Activated CD4-positive, alpha-beta T cell treated with anti-CD3 and anti-CD28 coated beads, Interleukin-2, amount 10 ng/mL, durations not matched to agents 7 days and 5 days (primary cell): ENCODE data around the gene MAGEF1. TPM values are rescaled to one million over a fixed set of nuclear protein-coding genes. Genes with fewer than 3 reads are reported as not detected.

Experiments used
- CTCF ChIA-PET: fragments of 350-600 bp; sonication (Branson Sonifier 250); formaldehyde crosslinking; loops from one replicate; lab custom pipeline; 2021; ENCODE audit warnings: antibody characterized with exemption; lab: Charles Lee
- POLR2A ChIA-PET: fragments of 350-600 bp; sonication (Branson Sonifier 250); formaldehyde crosslinking; loops from one replicate; lab custom pipeline; 2021; ENCODE audit warnings: antibody characterized with exemption; lab: Charles Lee
- DNase-seq: peaks from one replicate; pipeline ENCODE4 v3.0.0-alpha.2; 2020
- H3K27ac Mint-ChIP-seq: one replicate; pipeline ENCODE4 v1.8.0; 2021; ENCODE audit warnings: mild to moderate bottlenecking, moderate library complexity, mixed read lengths
- H3K27me3 Mint-ChIP-seq: one replicate; pipeline ENCODE4 v1.8.0; 2021; ENCODE audit warnings: mixed read lengths
- H3K36me3 Mint-ChIP-seq: one replicate; pipeline ENCODE4 v1.8.0; 2021; ENCODE audit warnings: low read depth, mixed read lengths
- H3K4me1 Mint-ChIP-seq: one replicate; pipeline ENCODE4 v1.8.0; 2021; ENCODE audit warnings: mixed read lengths
- H3K4me3 Mint-ChIP-seq: one replicate; pipeline ENCODE4 v1.8.0; 2021; ENCODE audit warnings: mild to moderate bottlenecking, moderate library complexity, mixed read lengths
- H3K9me3 Mint-ChIP-seq: one replicate; pipeline ENCODE4 v1.8.0; 2021; ENCODE audit warnings: mixed read lengths
- total RNA-seq, 2 experiments: library from RNA; stranded (reverse); gene quantifications; one replicate each; pipeline ENCODE4 v1.2.3, GENCODE V29; 2021

MAGEF1 gene
- total RNA-seq, 2 experiments from 2014 or later: 5.0 to 6.1 TPM

- DNase-seq: no peak
- ChIA-PET POLR2A (no interaction called here), CTCF (no interaction called here)
- Mint-ChIP-seq H3K4me1 (no peaks in the 10 kb centered on the region), H3K4me3 (no peak overlapping the region), H3K9me3 (no peaks in the 10 kb centered on the region), H3K27me3 (peaks cover 15% of the 10 kb centered on the region), H3K27ac (no peak overlapping the region), H3K36me3 (no peaks in the 10 kb centered on the region)
These were observed 34.2 kb downstream of the MAGEF1 start for GRCh38 chr3:184677344-184678316.

- no peak for DNase-seq
- ChIA-PET POLR2A (no interaction called here), CTCF (interaction anchor here (0.6 kb wide), 1 partner anchor 764 kb away, joined by 3 read pairs; no protein-coding TSS in a partner anchor)
- Mint-ChIP-seq H3K4me1 (no peaks in the 10 kb centered on the region), H3K27me3 (peaks cover 15% of the 10 kb centered on the region), H3K27ac (no peak overlapping the region), H3K4me3 (no peak overlapping the region), H3K36me3 (no peaks in the 10 kb centered on the region), H3K9me3 (no peaks in the 10 kb centered on the region)
These were observed 34.9 kb downstream of the MAGEF1 start for GRCh38 chr3:184676927-184677326.

GRCh38 chr3:184674626-184675025 lies 37.2 kb downstream of the MAGEF1 start:
- Mint-ChIP-seq H3K4me1 (no peaks in the 10 kb centered on the region), H3K27ac (no peak overlapping the region), H3K9me3 (no peaks in the 10 kb centered on the region), H3K4me3 (no peak overlapping the region), H3K27me3 (peaks cover 15% of the 10 kb centered on the region), H3K36me3 (no peaks in the 10 kb centered on the region)
- ChIA-PET POLR2A (interaction anchor here (0.6 kb wide), 1 partner anchor 221 kb away, joined by 3 read pairs; no protein-coding TSS in a partner anchor), CTCF (interaction anchor here (1.1 to 1.6 kb wide), 2 partner anchors 25 to 38 kb away, joined by 3 read pairs; no protein-coding TSS in a partner anchor)
- DNase-seq: no peak

GRCh38 chr3:184672977-184673870 lies 38.6 kb downstream of the MAGEF1 start:
- H3K9me3 Mint-ChIP-seq: no peaks in the 10 kb centered on the region
- no peak for DNase-seq
- H3K27me3 Mint-ChIP-seq: peaks cover 15% of the 10 kb centered on the region
- no peak overlapping the region for H3K4me3 Mint-ChIP-seq
- H3K36me3 Mint-ChIP-seq: no peaks in the 10 kb centered on the region
- no peak overlapping the region for H3K27ac Mint-ChIP-seq
- ChIA-PET CTCF (interaction anchor here (0.9 to 1.6 kb wide), 3 partner anchors 10 to 54 kb away, joined by 3 read pairs; no protein-coding TSS in a partner anchor), POLR2A (no interaction called here)
- H3K4me1 Mint-ChIP-seq: no peaks in the 10 kb centered on the region

GRCh38 chr3:184672335-184672734 lies 39.5 kb downstream of the MAGEF1 start:
- ChIA-PET CTCF (interaction anchor here (0.9 to 2.0 kb wide), 2 partner anchors 10 to 111 kb away, joined by 3 to 5 read pairs; partner anchors contain the start of gene EPHB3), POLR2A (no interaction called here)
- DNase-seq: no peak
- Mint-ChIP-seq H3K27me3 (peaks cover 15% of the 10 kb centered on the region), H3K4me3 (no peak overlapping the region), H3K27ac (no peak overlapping the region), H3K4me1 (no peaks in the 10 kb centered on the region), H3K36me3 (no peaks in the 10 kb centered on the region), H3K9me3 (no peaks in the 10 kb centered on the region)

GRCh38 chr3:184670091-184670602 lies 41.7 kb downstream of the MAGEF1 start:
- Mint-ChIP-seq H3K9me3 (no peaks in the 10 kb centered on the region), H3K27ac (no peak overlapping the region), H3K27me3 (peaks cover 3% of the 10 kb centered on the region), H3K4me3 (no peak overlapping the region), H3K4me1 (no peaks in the 10 kb centered on the region), H3K36me3 (no peaks in the 10 kb centered on the region)
- ChIA-PET POLR2A (no interaction called here), CTCF (no interaction called here)
- no peak for DNase-seq

GRCh38 chr3:184669578-184669977 lies 42.3 kb downstream of the MAGEF1 start:
- H3K4me1 Mint-ChIP-seq: no peaks in the 10 kb centered on the region
- POLR2A ChIA-PET: no interaction called here

GRCh38 chr3:184666442-184666841 lies 45.4 kb downstream of the MAGEF1 start:
- no peaks in the 10 kb centered on the region for H3K9me3 Mint-ChIP-seq
- no peak for DNase-seq
- no peaks in the 10 kb centered on the region for H3K36me3 Mint-ChIP-seq
- ChIA-PET POLR2A (no interaction called here), CTCF (no interaction called here)
- no peaks in the 10 kb centered on the region for H3K4me1 Mint-ChIP-seq
- no peak overlapping the region for H3K4me3 Mint-ChIP-seq
- no peaks in the 10 kb centered on the region for H3K27me3 Mint-ChIP-seq
- H3K27ac Mint-ChIP-seq: no peak overlapping the region

More at GRCh38 chr3:184669578-184669977, 42.3 kb downstream of the MAGEF1 start:
- no peaks in the 10 kb centered on the region for H3K36me3 Mint-ChIP-seq
- no peaks in the 10 kb centered on the region for H3K9me3 Mint-ChIP-seq
- H3K27me3 Mint-ChIP-seq: no peaks in the 10 kb centered on the region
- no peak for DNase-seq
- no peak overlapping the region for H3K27ac Mint-ChIP-seq
- CTCF ChIA-PET: no interaction called here
- no peak overlapping the region for H3K4me3 Mint-ChIP-seq

- no peak for DNase-seq
- H3K4me1 Mint-ChIP-seq: no peaks in the 10 kb centered on the region
- H3K4me3 Mint-ChIP-seq: no peak overlapping the region
- ChIA-PET CTCF (interaction anchor here (0.6 kb wide), 1 partner anchor 561 kb away, joined by 4 read pairs; no protein-coding TSS in a partner anchor), POLR2A (no interaction called here)
- H3K27ac Mint-ChIP-seq: no peak overlapping the region
- H3K9me3 Mint-ChIP-seq: no peaks in the 10 kb centered on the region
- no peaks in the 10 kb centered on the region for H3K36me3 Mint-ChIP-seq
- H3K27me3 Mint-ChIP-seq: no peaks in the 10 kb centered on the region
These were observed 46.8 kb downstream of the MAGEF1 start for GRCh38 chr3:184665101-184665500.

- Mint-ChIP-seq H3K27ac (no peak overlapping the region), H3K4me3 (no peak overlapping the region), H3K9me3 (no peaks in the 10 kb centered on the region), H3K27me3 (no peaks in the 10 kb centered on the region), H3K36me3 (no peaks in the 10 kb centered on the region), H3K4me1 (no peaks in the 10 kb centered on the region)
- POLR2A ChIA-PET: no interaction called here
- CTCF ChIA-PET: no interaction called here
- no peak for DNase-seq
These were observed 48.1 kb downstream of the MAGEF1 start for GRCh38 chr3:184663756-184664155.

- no peaks in the 10 kb centered on the region for H3K27me3 Mint-ChIP-seq
- H3K4me1 Mint-ChIP-seq: no peaks in the 10 kb centered on the region
- POLR2A ChIA-PET: no interaction called here
- no peak overlapping the region for H3K27ac Mint-ChIP-seq
- CTCF ChIA-PET: interaction anchor here (1.2 kb wide), 1 partner anchor 9 kb away, joined by 3 read pairs; no protein-coding TSS in a partner anchor
- H3K9me3 Mint-ChIP-seq: no peaks in the 10 kb centered on the region
- no peaks in the 10 kb centered on the region for H3K36me3 Mint-ChIP-seq
- DNase-seq: no peak
- no peak overlapping the region for H3K4me3 Mint-ChIP-seq
These were observed 48.5 kb downstream of the MAGEF1 start for GRCh38 chr3:184663356-184663755.

- Mint-ChIP-seq H3K27ac (no peak overlapping the region), H3K4me1 (peaks cover 3% of the 10 kb centered on the region), H3K9me3 (no peaks in the 10 kb centered on the region), H3K36me3 (no peaks in the 10 kb centered on the region), H3K27me3 (no peaks in the 10 kb centered on the region), H3K4me3 (no peak overlapping the region)
- POLR2A ChIA-PET: no interaction called here
- DNase-seq: no peak
- CTCF ChIA-PET: interaction anchor here (1.2 to 1.5 kb wide), 2 partner anchors 11 to 34 kb away, joined by 3 read pairs; no protein-coding TSS in a partner anchor
These were observed 49.7 kb downstream of the MAGEF1 start for GRCh38 chr3:184662187-184662586.
